HG02763 (cell line): Measurements from ENCODE around the gene COL6A2.

ENCODE experiments used
- ATAC-seq: cut with Tn5 transposase; IDR thresholded peaks from one replicate; pipeline ENCODE4 v1.9.1; 2021; ENCODE audit warnings: mild to moderate bottlenecking, moderate library complexity; ENCODE audit not compliant: unreplicated experiment

COL6A2 gene

GRCh38 chr21:46154155-46154954 lies 56.4 kb downstream of the COL6A2 start:
- ATAC-seq: no peak

- no peak for ATAC-seq
Measured at GRCh38 chr21:46154955-46155513, 57.1 kb downstream of the COL6A2 start.

- ATAC-seq: no peak
Measured at GRCh38 chr21:46155514-46156377, 57.8 kb downstream of the COL6A2 start, which contains the start of gene FTCD. Gene FTCD (minus strand): TSS chr21:46155579. CDS start chr21:46155523, 56 bp downstream.

- ATAC-seq: no peak
Measured at GRCh38 chr21:46156378-46156645, 58.4 kb downstream of the COL6A2 start.

GRCh38 chr21:46156678-46157077 lies 58.8 kb downstream of the COL6A2 start:
- ATAC-seq: no peak

DNA sequence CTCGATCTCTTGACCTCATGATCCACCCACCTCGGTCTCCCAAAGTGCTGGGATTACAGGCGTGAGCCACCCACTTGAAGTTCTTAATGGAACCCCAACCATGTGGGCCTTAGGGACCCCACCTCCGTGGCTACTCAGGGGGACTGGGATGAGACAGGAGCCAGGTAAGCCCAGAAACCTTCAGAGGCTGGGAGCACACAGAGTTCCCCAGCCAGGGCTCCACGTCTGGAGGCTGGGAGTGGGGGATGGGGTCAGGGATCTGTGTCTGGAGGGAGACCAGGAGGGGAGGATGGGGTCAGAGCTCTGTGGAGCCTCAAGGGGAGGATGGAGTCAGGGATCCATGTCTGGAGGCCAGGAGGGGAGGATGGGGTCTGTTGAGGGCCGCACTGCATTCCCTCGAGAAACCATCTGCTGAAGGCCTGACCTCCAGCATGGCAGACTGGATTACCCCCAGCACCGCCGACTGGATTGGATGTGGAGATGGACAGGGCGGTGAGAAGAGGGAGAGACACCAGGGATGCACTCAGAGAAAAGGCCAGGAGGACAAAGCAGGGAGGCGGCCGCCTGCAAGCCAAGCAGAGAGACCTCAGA lies 59.6 kb downstream of the COL6A2 start:
- ATAC-seq: no peak

DNA sequence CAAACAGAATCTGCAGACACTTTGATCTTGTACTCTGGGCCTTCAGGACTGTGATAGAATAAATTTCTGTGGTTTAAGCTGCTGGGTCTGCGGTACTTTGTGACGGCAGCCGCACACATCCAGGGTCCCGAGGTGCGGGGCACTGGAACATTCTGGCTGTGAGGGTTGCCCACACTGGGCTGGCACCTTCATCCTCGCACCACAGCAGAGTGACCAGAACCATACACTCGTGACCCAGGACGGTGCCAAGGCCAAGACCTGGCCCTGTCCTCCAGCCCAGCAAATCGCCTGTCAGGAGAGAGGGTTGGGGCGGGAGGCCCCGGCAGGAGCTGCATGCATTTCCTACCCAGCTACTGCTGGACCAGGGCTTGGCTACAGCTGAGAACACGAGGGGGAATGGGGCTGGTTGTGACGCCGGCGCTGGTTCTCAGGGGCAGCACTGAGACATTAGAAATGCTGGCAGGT lies 60.1 kb downstream of the COL6A2 start:
- ATAC-seq: no peak

DNA sequence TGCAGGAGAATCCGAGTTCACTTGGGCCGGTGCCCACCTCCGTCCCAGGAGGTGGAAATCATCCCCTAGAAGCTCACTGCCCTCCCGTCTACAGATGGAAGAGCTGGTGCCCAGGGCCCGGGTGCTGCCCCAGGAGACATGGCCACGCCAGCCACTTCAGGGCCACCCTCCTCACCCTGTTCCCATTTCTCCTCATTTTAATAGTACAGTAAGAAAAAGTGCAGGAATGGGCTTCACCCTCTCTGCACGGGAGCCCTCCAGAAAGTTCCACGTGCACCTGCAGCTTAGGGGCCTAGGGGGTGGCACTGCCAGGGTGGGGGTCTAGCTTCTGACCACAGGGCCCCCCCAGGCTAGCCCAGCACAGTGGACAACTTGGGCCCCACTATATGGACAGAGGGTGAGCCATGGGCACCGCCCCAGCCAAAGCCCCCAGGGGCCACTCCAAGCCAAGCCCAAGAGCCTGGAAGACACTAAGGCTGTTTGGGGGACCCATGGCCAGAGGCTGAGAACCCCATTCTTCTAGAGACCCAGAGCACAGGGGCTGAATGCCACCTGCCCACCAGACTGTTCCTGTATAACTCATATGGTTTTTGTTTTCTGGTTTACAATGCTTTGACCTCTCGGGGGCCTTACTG lies 60.9 kb downstream of the COL6A2 start:
- ATAC-seq: no peak

DNA sequence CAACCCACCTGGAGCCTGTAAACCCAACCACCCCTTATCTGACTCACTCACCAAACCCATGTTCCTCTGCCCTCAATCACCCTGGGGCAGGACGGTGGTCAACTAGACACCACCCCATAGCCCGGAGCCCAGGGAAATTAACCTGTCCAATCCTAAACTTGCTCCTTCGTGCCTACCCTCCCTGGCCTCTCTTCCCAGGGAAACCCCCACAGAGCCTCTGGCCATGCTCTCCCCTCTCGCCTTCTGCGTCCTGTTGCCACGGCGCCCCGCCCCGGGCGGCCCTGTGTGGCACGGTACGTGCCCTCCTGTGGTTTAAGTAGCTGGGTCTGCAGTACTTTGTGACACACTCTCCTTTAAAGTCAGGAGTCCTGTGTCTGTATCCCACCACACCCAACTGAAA lies 61.5 kb downstream of the COL6A2 start:
- no peak for ATAC-seq

GRCh38 chr21:46159841-46160656 lies 62.1 kb downstream of the COL6A2 start:
- no peak for ATAC-seq

DNA sequence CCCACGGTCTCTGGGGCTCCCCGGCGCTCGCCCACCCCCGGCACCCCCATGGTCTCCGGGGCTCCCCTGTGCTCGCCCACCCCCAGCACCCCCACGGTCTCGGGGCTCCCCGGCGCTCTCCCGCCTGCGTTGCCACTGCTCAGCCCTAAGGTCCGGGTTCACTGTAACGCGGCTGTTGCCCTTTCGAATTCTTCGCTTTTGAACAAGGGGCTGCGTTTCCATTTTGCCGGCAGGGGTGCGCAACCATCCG lies 62.7 kb downstream of the COL6A2 start:
- no peak for ATAC-seq

DNA sequence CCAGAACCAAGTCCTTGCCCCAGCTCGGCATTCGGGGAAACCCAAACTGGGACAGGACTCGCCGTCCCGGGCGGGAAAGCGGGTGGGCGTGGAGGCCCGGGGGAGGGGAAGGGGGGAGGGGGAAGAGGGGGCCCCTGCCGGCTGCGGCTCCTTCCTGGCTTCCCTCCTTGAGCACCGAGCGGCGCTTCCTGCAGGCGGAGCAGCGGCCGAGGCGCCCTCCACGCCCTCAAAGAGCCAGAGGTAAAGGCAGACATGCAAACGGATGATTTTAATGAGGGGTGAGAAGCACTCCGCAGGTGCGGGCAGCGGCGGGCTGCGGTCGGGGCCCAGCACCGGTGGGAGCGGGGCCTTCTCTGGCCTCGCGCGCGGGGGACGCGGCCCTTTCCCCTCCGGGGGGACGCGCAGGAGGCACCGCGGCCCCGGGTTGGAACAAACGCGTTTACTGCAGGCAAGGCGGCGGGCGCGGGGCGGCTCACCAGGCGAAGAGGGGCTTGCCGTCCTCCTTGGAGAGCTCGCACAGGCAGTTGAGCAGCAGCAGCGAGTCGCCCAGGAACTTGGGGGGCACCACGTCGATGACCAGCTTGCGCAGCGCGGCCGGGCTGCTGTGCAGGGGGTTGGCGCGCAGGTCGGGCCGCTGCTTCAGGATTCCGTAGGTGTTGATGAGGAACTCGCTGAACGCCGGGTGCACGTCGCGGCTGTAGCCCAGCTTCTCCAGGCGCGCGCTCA lies 63.2 kb downstream of the COL6A2 start:
- no peak for ATAC-seq

DNA sequence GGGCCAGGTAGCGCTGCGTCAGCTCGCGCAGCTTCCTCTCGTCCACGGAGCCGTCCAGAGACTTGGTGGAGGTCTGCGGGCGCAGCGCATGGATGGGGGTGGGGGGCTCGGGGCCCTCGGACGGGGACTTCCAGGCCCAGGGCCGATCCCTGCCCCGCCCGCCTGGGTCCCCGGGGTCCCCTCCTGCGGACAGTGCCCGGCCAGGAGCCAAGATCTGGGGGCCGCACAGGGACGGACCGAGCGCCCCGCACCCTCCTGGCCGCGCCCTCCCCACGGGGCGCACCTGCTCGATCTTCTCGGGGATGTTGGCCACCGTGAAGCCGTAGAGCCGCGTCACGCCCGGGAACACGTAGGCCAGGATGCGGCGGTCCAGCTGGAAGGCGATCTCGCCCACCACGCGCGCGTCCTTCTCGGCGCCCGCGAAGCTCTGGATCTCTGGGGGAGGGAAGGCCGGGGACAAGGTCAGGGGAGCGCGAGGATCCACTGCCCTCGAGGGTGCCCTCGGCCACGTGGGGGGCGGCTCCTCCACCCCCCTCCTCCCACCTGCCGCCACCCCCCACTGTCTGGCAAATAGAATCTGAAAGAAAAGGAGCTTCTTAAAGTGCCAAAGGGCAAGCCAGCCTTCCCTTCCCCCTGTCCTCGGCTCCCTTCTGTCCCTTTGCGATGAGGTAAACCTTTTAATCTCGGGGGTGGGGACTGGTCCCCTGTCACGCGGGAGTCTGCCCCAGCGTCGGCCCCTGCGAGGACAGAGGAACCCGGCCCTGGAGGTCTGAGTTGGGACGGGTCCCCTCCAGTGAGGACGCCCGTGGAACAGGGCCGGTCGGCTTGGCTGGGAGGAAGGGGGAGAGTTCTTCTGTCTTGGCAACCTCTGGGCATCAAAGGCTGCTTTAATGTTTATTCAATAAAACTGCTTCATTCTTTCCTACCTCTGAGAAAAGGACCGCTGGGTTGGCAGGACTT lies 64.0 kb downstream of the COL6A2 start:
- no peak for ATAC-seq

DNA sequence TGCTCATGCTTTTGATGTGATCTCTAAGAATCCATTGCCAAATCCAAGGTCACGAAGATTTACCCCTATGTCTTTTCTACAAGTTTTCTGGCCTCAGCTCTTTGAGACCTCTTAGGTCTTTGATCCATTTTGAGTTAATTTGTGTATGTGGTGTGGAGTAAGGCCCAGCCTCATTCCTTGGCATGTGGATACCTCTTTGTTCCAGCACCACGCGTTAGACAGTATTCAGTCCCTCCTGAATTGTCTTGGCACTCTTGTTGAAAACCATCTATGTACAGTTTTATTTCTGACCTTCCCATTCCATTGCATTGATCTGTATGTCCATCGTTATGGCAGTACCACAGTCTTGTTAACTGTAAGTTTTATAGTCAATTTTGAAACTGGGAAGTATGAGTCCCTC lies 65.5 kb downstream of the COL6A2 start:
- ATAC-seq: no peak

DNA sequence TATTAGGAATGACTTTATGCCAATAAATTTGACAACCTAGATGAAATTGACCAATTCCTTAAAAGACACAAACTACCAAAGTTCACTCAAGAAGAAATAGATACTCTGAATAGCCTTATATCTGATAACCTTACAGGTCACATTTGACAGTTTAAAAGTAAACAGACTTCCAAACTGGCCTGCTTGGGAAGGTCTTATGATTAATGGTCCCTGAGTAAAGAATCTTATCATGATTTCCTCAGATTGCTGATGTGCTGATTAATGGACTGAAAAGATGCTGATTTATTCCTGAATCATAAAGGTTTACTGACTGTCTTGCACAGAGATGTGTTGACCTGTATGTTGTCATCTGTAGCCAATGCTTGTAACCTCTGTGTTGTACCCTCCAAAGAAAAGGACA lies 67.2 kb downstream of the COL6A2 start:
- ATAC-seq: no peak

GRCh38 chr21:46168238-46168637 lies 70.3 kb downstream of the COL6A2 start:
- ATAC-seq: no peak

DNA sequence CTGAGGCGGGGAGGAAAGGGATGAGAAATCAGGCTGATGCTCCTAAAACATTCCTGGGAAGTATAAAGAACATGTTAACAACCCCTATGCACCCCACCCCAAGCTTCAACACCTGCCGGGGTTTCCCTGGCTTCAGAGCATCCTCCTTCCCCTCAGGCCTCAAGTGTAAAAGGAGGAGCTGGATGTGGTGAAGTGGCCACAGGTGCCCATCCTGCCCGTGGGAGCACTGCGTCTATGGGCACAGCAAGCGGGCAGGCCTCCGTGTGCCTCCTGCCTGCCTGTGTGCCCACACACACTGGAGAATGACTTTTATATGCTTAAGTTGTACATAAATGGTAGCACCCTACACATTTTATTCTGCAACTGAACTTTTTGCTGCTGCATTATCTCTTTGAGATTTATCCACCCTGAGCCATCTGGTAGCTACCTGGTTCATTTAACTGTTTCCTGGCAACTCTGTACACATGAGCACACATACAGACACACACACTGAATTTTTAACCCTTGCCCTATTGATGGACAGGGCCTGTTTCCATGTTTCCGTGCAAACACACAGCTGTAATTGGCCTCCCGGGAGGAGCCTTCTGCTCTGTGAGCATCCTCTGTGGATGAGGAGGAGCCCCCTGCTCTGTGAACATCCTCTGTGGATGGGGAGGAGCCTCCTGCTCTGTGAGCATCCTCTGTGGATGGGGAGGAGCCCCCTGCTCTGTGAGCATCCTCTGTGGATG lies 70.9 kb downstream of the COL6A2 start:
- no peak for ATAC-seq
